HG02852 (cell line): ENCODE data around the gene THAP3.

Source experiments
- ATAC-seq: cut with Tn5 transposase; IDR thresholded peaks from one replicate; pipeline ENCODE4 v1.9.1; 2021; ENCODE audit warnings: mild to moderate bottlenecking, moderate library complexity; ENCODE audit not compliant: unreplicated experiment

THAP3 gene, protein sequence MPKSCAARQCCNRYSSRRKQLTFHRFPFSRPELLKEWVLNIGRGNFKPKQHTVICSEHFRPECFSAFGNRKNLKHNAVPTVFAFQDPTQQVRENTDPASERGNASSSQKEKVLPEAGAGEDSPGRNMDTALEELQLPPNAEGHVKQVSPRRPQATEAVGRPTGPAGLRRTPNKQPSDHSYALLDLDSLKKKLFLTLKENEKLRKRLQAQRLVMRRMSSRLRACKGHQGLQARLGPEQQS

DNA sequence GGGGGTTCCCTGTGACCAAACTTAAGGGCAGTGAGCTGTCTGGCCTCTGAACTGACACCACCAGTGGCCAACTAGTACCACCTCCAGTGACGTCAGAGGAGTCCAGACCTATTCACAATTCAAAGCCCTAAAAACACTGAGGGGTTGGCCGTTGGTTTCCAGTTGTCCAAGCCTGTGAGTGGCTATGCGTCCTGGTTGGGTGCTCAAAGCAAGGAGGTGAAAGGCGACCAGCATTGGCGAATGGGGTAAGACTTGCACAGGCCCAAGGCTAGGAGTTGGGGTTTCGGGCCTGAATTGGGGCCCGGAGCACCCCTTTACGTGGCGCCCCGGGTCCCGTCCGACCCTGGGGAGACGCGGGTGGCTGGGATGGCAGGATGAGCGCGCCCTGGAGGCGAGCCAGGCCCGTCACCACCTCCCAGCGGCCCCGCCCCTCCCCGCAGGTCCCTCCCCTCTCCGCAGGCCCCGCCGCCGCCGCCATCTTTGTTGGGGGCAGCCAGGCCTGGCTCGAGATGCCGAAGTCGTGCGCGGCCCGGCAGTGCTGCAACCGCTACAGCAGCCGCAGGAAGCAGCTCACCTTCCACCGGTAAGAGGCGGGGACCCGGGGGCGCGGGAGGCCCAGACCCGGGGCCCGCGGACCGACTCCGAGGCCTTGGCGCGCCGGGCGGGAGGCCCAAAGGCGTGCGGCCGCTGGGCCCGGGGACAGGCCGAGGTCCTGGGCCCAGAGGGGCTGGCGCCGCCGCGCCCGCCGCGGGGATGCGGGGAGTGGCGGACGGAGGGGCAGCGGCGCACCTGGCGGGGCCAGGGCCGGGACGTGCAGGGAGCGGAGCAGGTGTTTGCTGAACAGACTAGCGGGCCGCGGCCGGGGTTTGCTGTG lies at the start of gene THAP3:
Gene THAP3, plus strand, starts transcription at position 159 of the 874 bp plus-strand sequence. Its CDS starts 351 bp downstream, at position 510.
- ATAC-seq: peak; percentile 77

DNA sequence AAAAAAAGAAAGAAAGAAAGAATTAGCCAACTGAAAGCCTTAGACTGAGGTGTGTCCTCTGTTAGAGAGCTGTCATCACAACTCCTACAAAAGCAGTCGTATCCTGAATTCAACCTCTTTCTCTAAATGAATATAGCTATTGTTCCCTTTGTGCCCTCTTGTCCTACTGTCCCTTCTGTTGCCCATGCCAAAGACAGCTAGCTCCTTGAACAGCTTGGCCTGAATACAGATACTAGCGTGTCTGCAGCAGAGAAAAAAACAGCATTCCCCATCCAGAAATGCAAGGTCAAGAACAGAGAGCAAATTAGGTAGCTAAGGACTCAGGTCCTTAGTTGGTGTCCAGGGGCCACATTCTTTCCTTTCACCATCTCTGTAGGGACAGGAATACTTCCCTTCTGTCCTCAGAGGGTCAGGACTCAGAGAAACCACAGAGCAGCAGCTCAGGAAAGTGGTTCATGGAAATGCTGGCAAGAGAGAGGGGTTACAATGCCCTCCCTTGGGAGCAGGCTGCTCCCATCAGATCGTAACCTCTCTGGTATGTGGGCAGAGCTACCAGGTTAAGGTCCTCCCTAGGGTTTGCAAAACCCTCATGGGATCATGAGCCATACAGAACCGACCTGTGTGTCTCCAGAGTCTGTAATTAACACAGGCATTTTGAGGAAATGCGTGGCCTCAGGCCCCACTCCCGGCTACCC lies 46.7 kb upstream of the THAP3 start:
- no peak for ATAC-seq

DNA sequence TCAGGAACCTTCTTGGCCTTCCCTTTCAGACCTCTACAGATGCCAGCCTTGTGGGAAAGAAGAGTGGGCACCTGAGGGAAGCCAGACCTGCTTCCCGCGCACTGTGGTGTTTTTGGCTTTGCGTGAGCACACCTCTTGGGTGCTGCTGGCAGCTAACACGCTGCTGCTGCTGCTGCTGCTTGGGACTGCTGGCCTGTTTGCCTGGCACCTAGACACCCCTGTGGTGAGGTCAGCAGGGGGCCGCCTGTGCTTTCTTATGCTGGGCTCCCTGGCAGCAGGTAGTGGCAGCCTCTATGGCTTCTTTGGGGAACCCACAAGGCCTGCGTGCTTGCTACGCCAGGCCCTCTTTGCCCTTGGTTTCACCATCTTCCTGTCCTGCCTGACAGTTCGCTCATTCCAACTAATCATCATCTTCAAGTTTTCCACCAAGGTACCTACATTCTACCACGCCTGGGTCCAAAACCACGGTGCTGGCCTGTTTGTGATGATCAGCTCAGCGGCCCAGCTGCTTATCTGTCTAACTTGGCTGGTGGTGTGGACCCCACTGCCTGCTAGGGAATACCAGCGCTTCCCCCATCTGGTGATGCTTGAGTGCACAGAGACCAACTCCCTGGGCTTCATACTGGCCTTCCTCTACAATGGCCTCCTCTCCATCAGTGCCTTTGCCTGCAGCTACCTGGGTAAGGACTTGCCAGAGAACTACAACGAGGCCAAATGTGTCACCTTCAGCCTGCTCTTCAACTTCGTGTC lies 45.9 kb upstream of the THAP3 start:
- no peak for ATAC-seq

DNA sequence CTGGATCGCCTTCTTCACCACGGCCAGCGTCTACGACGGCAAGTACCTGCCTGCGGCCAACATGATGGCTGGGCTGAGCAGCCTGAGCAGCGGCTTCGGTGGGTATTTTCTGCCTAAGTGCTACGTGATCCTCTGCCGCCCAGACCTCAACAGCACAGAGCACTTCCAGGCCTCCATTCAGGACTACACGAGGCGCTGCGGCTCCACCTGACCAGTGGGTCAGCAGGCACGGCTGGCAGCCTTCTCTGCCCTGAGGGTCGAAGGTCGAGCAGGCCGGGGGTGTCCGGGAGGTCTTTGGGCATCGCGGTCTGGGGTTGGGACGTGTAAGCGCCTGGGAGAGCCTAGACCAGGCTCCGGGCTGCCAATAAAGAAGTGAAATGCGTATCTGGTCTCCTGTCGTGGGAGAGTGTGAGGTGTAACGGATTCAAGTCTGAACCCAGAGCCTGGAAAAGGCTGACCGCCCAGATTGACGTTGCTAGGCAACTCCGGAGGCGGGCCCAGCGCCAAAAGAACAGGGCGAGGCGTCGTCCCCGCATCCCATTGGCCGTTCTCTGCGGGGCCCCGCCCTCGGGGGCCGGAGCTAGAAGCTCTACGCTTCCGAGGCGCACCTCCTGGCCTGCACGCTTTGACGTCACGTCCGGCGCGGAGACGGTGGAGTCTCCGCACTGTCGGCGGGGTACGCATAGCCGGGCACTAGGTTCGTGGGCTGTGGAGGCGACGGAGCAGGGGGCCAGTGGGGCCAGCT lies 45.1 kb upstream of the THAP3 start, which contains the start of gene ZBTB48:
Gene ZBTB48, plus strand, starts transcription at position 621 of the 745 bp plus-strand sequence. CDS start 616 bp downstream, outside the sequence.
- peak; percentile 97 for ATAC-seq

DNA sequence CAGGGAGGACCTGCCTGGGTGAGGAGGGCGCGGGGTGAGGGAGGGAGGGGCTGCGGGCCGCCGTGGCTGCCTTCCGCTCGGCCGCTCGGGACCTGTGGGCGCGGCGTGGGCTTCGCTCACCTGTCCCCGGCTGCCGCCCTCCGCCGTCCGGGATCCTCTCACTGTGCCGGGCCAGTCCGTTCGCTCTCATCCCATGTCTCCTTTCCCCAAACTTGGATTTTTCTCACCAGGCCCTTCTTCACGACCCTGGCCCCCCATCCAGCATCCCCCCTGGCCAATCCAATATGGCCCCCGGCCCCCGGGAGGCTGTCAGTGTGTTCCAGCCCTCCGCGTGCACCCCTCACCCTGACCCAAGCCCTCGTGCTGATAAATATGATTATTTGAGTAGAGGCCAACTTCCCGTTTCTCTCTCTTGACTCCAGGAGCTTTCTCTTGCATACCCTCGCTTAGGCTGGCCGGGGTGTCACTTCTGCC lies 44.5 kb upstream of the THAP3 start:
- peak; percentile 22 for ATAC-seq

DNA sequence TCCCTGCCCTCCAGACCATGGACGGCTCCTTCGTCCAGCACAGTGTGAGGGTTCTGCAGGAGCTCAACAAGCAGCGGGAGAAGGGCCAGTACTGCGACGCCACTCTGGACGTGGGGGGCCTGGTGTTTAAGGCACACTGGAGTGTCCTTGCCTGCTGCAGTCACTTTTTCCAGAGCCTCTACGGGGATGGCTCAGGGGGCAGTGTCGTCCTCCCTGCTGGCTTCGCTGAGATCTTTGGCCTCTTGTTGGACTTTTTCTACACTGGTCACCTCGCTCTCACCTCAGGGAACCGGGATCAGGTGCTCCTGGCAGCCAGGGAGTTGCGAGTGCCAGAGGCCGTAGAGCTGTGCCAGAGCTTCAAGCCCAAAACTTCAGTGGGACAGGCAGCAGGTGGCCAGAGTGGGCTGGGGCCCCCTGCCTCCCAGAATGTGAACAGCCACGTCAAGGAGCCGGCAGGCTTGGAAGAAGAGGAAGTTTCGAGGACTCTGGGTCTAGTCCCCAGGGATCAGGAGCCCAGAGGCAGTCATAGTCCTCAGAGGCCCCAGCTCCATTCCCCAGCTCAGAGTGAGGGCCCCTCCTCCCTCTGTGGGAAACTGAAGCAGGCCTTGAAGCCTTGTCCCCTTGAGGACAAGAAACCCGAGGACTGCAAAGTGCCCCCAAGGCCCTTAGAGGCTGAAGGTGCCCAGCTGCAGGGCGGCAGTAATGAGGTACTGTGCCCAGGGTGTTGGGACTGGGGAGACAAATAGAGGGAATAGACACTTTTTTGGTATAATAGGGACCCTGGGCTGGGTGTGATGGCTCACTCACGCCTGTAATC lies 43.9 kb upstream of the THAP3 start:
- no peak for ATAC-seq

DNA sequence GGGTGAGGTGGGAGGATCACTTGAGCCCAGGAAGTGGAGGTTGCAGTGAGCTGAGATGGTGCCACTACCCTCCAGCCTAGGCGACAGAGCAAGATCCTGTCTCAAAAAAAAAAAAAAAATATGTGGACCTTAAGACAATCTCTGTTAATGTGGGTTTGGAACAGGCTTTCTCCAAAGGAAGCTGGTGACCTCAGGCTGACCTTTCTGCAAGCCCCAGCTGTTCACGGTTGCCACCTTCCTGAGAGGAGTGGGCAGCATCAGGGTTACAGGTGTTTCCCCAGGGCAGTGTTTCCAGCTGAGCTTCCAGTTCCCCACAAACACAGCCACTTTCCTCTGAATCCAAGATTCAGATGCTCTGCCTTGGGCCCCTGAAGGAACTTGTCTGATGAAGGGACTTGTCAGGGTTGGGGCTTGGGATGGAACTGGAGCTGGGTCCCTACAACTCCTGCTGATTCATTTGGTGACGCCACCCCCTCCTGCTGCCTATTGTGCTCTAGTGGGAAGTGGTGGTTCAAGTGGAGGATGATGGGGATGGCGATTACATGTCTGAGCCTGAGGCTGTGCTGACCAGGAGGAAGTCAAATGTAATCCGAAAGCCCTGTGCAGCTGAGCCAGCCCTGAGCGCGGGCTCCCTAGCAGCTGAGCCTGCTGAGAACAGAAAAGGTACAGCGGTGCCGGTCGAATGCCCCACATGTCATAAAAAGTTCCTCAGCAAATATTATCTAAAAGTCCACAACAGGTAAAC lies 42.9 kb upstream of the THAP3 start:
- no peak for ATAC-seq

DNA sequence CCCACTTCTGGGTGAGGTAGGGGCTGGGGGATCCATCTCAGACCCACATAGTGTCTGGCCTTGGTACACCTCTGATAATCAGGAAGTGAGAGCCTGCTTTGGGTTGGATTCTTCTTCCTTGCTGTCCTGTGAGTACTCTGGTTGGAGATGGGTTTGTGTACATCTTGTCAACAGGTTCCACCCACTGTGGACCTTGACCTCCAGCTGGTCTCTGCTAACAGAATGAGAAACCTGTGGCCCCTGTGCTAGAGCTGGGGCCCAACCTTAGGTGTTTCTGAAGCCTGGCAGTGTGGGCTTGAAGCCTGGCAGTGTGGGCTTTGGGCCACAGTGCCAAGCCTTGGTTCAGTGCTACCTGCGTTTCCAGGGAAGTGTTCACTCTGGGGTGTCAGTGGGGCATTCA lies 42.3 kb upstream of the THAP3 start:
- no peak for ATAC-seq

DNA sequence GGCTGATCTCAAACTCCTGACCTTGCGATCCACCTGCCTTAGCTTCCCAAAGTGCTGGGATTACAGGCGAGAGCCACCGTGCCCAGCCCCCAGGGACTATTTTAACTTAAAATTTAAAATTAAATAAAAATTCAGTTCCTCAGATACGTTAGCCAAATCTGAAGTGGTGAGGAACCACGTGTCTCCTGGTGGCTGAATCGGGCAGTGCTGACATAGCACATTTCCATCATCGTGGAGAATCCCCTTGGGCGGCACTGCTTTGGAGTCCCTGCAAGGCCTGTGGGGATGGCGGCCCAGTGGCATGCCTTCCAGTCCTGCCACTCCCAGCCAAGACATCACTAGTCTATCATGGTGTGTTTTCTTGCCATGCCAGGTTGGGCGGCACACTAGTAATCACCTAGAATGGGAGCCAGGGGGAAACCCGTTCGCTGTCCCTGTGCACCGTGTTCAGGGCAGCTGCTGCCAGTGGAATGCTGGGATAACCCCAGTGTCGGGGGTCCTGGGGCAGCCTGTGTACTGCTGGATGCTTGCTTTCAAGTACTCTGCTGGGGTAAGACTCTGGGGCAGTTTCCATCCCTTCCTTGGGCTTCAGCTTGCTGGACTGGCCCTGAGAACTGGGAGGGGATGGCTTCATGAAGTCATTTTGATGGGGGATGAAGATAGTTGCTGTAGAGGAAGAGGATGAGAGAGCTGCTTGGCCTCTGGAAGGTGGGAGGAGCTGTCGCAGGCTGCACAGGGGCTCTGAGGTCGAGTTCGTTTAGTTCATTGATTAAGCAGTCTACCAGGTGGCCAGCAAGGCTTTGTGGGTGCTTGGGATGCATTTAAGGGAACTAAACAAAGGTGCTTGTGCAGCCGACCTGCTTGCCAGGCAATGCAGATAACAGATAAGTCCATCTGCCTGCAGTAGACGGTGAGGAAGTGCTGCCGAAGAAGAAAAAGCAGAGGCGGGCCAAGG lies 40.3 kb upstream of the THAP3 start:
- no peak for ATAC-seq

DNA sequence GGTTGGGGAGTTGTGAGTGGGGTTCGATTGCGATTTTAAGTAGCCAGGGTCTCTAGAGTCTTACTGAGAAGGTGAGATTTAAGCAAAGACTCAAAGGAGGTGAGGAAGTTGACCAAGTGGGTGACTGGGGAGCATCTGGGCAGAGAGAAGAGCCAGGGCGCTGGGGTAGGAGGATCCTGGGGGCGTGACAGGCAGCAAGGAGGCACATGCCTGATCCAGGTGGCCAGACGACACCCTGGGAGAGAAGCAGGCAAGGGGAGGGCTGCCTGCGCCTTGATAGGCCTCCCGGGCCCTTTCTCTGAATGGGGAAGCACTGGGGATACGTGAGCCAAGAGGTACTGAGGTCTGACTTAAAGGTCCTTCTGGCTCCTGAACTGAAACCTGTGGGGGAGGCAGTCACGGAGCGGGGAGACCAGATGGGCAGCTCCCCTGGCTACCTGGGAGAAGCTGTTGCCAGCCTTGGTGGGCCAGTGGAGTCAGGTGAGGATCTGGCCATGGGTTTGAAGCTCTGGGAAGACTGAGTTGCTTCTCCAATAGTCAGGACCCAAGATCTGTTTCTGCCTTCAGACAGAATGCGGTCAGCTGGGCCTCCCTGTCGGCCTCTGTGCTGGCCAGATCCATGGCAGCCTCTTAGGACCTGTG lies 39.5 kb upstream of the THAP3 start:
- ATAC-seq: no peak

DNA sequence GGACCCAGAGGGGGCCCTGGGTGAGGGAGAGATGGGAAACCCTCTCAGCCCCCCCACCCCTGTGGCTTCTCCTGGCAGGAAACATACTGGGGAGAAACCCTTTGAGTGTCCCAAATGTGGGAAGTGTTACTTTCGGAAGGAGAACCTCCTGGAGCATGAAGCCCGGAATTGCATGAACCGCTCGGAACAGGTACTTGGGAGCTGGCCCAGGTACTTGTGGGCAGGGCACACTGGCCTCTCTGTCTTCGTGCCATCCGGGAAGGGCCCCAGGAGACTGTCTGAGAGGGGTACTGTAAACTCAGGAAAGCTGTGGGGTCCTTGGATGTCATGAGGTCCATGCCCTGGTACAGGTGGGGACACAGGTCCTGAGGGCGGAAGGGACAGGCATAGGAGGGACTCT lies 38.8 kb upstream of the THAP3 start:
- ATAC-seq: no peak

DNA sequence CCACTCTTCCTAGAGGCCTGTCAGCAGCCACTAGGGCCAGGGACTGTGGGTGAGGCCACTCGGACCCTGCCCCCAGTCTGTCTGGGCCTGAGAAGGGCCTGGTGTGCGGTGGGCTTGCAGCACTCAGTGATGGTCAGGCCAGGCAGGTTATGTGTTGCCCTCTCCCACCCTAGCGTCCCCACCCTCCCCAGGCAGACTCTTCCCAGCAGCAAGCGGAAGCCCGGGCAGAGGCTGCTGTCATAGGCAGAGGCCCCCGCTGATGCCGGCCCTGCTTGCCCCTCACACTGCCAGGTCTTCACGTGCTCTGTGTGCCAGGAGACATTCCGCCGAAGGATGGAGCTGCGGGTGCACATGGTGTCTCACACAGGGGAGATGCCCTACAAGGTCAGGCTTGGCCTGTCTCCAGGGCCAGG lies 38.3 kb upstream of the THAP3 start:
- ATAC-seq: no peak

DNA sequence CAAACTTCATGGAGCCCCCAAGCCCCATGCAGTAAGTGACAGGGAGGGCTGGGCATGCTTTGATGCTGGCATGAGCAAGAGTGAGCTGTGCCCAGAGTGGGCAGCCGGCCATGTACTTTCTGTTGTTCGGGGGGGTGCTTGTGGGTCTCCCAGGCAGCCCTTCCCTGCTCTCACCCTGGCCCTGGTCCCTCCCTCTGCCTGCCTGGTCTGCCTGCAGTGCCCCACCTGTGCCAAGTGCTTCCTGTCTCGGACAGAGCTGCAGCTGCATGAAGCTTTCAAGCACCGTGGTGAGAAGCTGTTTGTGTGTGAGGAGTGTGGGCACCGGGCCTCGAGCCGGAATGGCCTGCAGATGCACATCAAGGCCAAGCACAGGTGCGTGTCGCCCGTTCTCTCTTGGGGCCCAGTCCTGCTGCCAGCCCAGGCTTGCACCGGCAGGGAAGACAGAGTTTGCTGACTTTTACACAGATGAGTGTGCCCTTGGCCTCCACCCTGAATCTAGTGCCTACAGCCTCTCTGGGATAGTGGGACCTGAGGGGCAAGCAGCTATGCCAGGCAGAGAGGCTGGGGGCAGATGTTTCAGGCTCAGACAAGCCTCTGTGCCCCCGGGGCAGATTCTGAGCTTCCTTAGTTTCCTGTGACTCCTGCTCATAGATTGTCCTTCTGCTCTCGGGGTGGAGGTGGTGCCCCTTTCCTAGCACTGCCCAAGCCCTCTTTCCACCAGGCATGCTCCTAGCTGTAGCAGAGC lies 37.2 kb upstream of the THAP3 start:
- ATAC-seq: no peak

DNA sequence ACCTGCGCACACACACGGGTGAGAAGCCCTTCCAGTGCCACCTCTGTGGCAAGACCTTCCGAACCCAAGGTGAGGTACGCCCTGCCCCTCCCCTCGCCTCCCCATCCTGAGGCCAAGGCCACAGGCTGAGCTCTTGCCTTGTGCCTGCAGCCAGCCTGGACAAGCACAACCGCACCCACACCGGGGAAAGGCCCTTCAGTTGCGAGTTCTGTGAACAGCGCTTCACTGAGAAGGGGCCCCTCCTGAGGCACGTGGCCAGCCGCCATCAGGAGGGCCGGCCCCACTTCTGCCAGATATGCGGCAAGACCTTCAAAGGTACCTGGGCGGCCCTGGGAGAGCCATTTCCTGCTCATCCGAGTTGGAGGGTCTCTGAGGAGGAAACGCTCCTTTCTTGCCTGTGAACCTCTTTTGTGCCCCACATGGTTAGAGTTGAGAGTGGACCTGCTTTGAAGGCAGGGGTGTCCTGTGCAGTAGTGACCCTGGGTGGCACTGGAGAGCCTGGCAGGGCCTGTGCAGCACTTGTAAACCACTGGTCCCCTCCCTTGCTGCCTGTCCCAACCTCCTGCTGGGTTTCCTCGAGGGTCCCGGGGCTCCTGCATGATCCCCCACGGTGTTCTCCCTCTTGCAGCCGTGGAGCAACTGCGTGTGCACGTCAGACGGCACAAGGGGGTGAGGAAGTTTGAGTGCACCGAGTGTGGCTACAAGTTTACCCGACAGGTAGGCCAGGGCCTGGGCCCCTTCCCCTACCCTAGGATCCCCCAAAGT lies 36.4 kb upstream of the THAP3 start:
- ATAC-seq: no peak

DNA sequence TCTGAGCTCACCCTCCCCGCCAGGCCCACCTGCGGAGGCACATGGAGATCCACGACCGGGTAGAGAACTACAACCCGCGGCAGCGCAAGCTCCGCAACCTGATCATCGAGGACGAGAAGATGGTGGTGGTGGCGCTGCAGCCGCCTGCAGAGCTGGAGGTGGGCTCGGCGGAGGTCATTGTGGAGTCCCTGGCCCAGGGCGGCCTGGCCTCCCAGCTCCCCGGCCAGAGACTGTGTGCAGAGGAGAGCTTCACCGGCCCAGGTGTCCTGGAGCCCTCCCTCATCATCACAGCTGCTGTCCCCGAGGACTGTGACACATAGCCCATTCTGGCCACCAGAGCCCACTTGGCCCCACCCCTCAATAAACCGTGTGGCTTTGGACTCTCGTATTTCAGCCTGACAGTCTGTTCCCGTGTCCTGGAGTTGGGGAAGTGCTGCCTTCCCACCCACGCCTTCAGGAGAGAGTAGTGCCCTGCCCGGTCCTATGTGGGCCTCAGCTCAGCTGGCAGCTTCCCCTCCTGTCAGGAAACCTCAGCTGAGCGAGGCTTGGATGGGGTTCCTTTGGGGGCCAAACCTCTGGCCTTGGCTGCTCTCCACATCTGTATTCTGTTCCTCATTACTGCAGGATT lies 35.7 kb upstream of the THAP3 start:
- ATAC-seq: no peak
